OCI-LY3 (cell line): ENCODE measurements around the gene NOS1AP.

Experiments used
- H2AFZ ChIP-seq: fragments of 200-600, 300-600 bp; shearing (Covaris generic); 2 replicates; pipeline ENCODE4 v1.6.0; 2014; ENCODE audit warnings: antibody characterized with exemption, low read depth, low read length
- H3K27ac ChIP-seq: fragments of 200-600, 300-600 bp; sonication (generic); 2 replicates; pipeline ENCODE4 v1.5.1; 2014; ENCODE audit warnings: mild to moderate bottlenecking, low read length, moderate library complexity, mixed read lengths
- H3K27me3 ChIP-seq: fragments of 200-600, 300-600 bp; sonication (generic); 2 replicates; pipeline ENCODE4 v1.6.1; 2014; ENCODE audit warnings: low read depth, low read length, mixed read lengths
- H3K36me3 ChIP-seq: fragments of 200-600, 300-600 bp; sonication (generic); replicated peaks from 2 replicates; pipeline ENCODE3; 2014; ENCODE audit warnings: low read depth, low read length, mixed read lengths
- H3K4me1 ChIP-seq: fragments of 300-600, 200-600 bp; sonication (generic); 2 replicates; pipeline ENCODE4 v1.6.1; 2014; ENCODE audit warnings: low read length, mixed read lengths
- H3K4me2 ChIP-seq: fragments of 200-600, 300-600 bp; sonication (generic); 2 replicates; pipeline ENCODE4 v1.6.1; 2014; ENCODE audit warnings: low read length, mixed read lengths
- H3K4me3 ChIP-seq: fragments of 300-600, 200-600 bp; sonication (generic); 2 replicates; pipeline ENCODE4 v1.5.1; 2014; ENCODE audit warnings: antibody characterized with exemption, mild to moderate bottlenecking, low read length, moderate library complexity
- H3K79me2 ChIP-seq: fragments of 300-600, 200-600 bp; shearing (Covaris generic); 2 replicates; pipeline ENCODE4 v1.6.1; 2014; ENCODE audit warnings: mild to moderate bottlenecking, low read length, mixed read lengths
- H3K9ac ChIP-seq: fragments of 300-600, 200-600 bp; shearing (Covaris generic); 2 replicates; pipeline ENCODE4 v1.6.0; 2014; ENCODE audit warnings: mild to moderate bottlenecking, low read length, moderate library complexity
- H3K9me3 ChIP-seq: fragments of 200-600, 300-600 bp; shearing (Covaris generic); 2 replicates; pipeline ENCODE4 v1.6.1; 2014; ENCODE audit warnings: low read length, mixed read lengths; ENCODE audit not compliant: insufficient read depth
- H4K20me1 ChIP-seq: fragments of 200-600, 300-600 bp; sonication (generic); 2 replicates; pipeline ENCODE4 v1.6.1; 2016; ENCODE audit warnings: low read length, mixed read lengths; ENCODE audit not compliant: insufficient read depth
- CTCF ChIP-seq: fragments of 200-600, 300-600 bp; sonication (generic); IDR thresholded peaks from 2 replicates; pipeline ENCODE4 v1.5.1; 2014; ENCODE audit warnings: antibody characterized with exemption, low read length, low read depth
- EZH2phosphoT487 ChIP-seq: fragments of 200-600 bp; shearing (Covaris generic); IDR thresholded peaks from 2 replicates; pipeline ENCODE4 v1.6.1; 2018; ENCODE audit warnings: antibody characterized with exemption, mixed run types, low read depth

Gene NOS1AP

GRCh38 chr1:162259894-162260455 is 190.5 kb downstream of the NOS1AP start:
- Histone ChIP-seq H2AFZ (no peak overlapping the region), H3K36me3 (no peaks in the 10 kb centered on the region), H3K27ac (no peak overlapping the region), H3K9me3 (no peaks in the 10 kb centered on the region), H3K4me1 (no peaks in the 10 kb centered on the region), H4K20me1 (no peaks in the 10 kb centered on the region), H3K4me2 (no peak overlapping the region), H3K79me2 (no peaks in the 10 kb centered on the region), H3K9ac (no peak overlapping the region), H3K27me3 (peaks cover 46% of the 10 kb centered on the region), H3K4me3 (no peak overlapping the region)
- TF ChIP-seq CTCF, result no peak
- no peak for TF ChIP-seq EZH2phosphoT487

- H3K79me2 ChIP-seq, result no peaks in the 10 kb centered on the region
- TF ChIP-seq CTCF, result no peak
- no peak for TF ChIP-seq EZH2phosphoT487
- H3K4me2 ChIP-seq, result no peak overlapping the region
- no peak overlapping the region for H3K4me3 ChIP-seq
- H3K9ac ChIP-seq, result no peak overlapping the region
- no peak overlapping the region for H3K27ac ChIP-seq
- H3K4me1 ChIP-seq, result no peaks in the 10 kb centered on the region
- no peaks in the 10 kb centered on the region for H3K36me3 ChIP-seq
- no peaks in the 10 kb centered on the region for H4K20me1 ChIP-seq
- H3K27me3 ChIP-seq, result peaks cover 57% of the 10 kb centered on the region
- no peaks in the 10 kb centered on the region for H3K9me3 ChIP-seq
- H2AFZ ChIP-seq, result no peak overlapping the region
Observed at GRCh38 chr1:162264108-162264507, 194.6 kb downstream of the NOS1AP start.

- Histone ChIP-seq H3K27ac (no peak overlapping the region), H3K9ac (no peak overlapping the region), H3K9me3 (no peaks in the 10 kb centered on the region), H3K4me3 (no peak overlapping the region), H4K20me1 (no peaks in the 10 kb centered on the region), H3K4me2 (no peak overlapping the region), H3K36me3 (no peaks in the 10 kb centered on the region), H3K79me2 (no peaks in the 10 kb centered on the region), H2AFZ (no peak overlapping the region), H3K4me1 (no peaks in the 10 kb centered on the region), H3K27me3 (peaks cover 54% of the 10 kb centered on the region)
- TF ChIP-seq CTCF (no peak), EZH2phosphoT487 (no peak)
Observed at GRCh38 chr1:162265983-162266382, 196.5 kb downstream of the NOS1AP start.

GRCh38 chr1:162270016-162270770 is 200.7 kb downstream of the NOS1AP start:
- Histone ChIP-seq H3K4me3 (no peak overlapping the region), H3K79me2 (no peaks in the 10 kb centered on the region), H3K4me1 (no peaks in the 10 kb centered on the region), H3K27me3 (peaks cover 40% of the 10 kb centered on the region), H3K9me3 (no peaks in the 10 kb centered on the region), H3K36me3 (no peaks in the 10 kb centered on the region), H2AFZ (no peak overlapping the region), H3K4me2 (no peak overlapping the region), H3K9ac (no peak overlapping the region), H4K20me1 (no peaks in the 10 kb centered on the region), H3K27ac (no peak overlapping the region)
- no peak for TF ChIP-seq CTCF
- no peak for TF ChIP-seq EZH2phosphoT487
